Fibroblast of lung (primary cell): Measurements from ENCODE around the gene CEP63. TPM values are rescaled to one million over a fixed set of nuclear protein-coding genes. Genes with fewer than 3 reads are reported as not detected.

Experiments used
- DNase-seq, 2 donors: peaks; one replicate each; pipeline versions ENCODE4 v3.0.0 to v3.0.0-alpha.2; 2010; ENCODE audit warnings: low read depth in 2 of 2
- H2AFZ ChIP-seq: 2 replicates; pipeline ENCODE4 v1.5.1; 2012; ENCODE audit warnings: low read length, control low read depth, inconsistent platforms
- H3K27ac ChIP-seq: 2 replicates; pipeline ENCODE4 v1.5.1; 2011; ENCODE audit warnings: low read length, control low read depth; ENCODE audit not compliant: insufficient read depth
- H3K27me3 ChIP-seq: 2 replicates; pipeline ENCODE4 v1.5.1; 2011; ENCODE audit warnings: mild to moderate bottlenecking, low read length; ENCODE audit not compliant: control insufficient read depth, insufficient read depth
- H3K36me3 ChIP-seq: 2 replicates; pipeline ENCODE4 v1.5.1; 2011; ENCODE audit warnings: low read length; ENCODE audit not compliant: control insufficient read depth, insufficient read depth
- H3K4me1 ChIP-seq: 2 replicates; pipeline ENCODE4 v1.5.1; 2011; ENCODE audit warnings: low read length; ENCODE audit not compliant: control insufficient read depth, insufficient read depth; ENCODE audit errors: extremely low read depth
- H3K4me2 ChIP-seq: 2 replicates; pipeline ENCODE4 v1.5.1; 2011; ENCODE audit warnings: low read length, control low read depth; ENCODE audit not compliant: insufficient read depth; ENCODE audit errors: extremely low read depth
- H3K4me3 ChIP-seq, 4 experiments: fragments of 200-600 bp in 1 of 4; sonication (generic) in 1 of 4; replicated peaks in 1 of 4; 2 replicates each; pipeline ENCODE4 v1.5.1; 2011 to 2016; ENCODE audit warnings: low read length in 4 of 4, low read depth in 3 of 4, mild to moderate bottlenecking in 3 of 4, control low read depth in 2 of 4, inconsistent platforms in 1 of 4, mixed read lengths in 1 of 4; ENCODE audit not compliant: insufficient read depth in 1 of 4; ENCODE audit errors: control extremely low read depth in 1 of 4
- H3K79me2 ChIP-seq: 2 replicates; pipeline ENCODE4 v1.5.1; 2012; ENCODE audit warnings: mild to moderate bottlenecking, low read length, inconsistent platforms; ENCODE audit not compliant: control insufficient read depth, insufficient read depth
- H3K9ac ChIP-seq: 2 replicates; pipeline ENCODE4 v1.5.1; 2011; ENCODE audit warnings: mild to moderate bottlenecking, low read length, control low read depth; ENCODE audit not compliant: insufficient read depth
- H3K9me3 ChIP-seq: 2 replicates; pipeline ENCODE4 v1.5.1; 2012; ENCODE audit warnings: low read depth, low read length; ENCODE audit not compliant: control insufficient read depth, insufficient read depth
- H4K20me1 ChIP-seq: 2 replicates; pipeline ENCODE4 v1.5.1; 2011; ENCODE audit warnings: low read length; ENCODE audit not compliant: control insufficient read depth, insufficient read depth; ENCODE audit errors: extremely low read depth
- CTCF ChIP-seq, 2 donors: IDR thresholded peaks in 1 of 2; conservative IDR thresholded peaks in 1 of 2; 1 replicate in 1 of 2; 2 replicates in 1 of 2; pipeline ENCODE4 v1.5.1; 2011 to 2012; ENCODE audit warnings: low read length in 2 of 2, control low read depth in 1 of 2, inconsistent platforms in 1 of 2, low read depth in 1 of 2, mild to moderate bottlenecking in 1 of 2
- EZH2 ChIP-seq: IDR thresholded peaks from 2 replicates; pipeline ENCODE4 v1.5.1; 2012; ENCODE audit warnings: low read length, control low read depth, mild to moderate bottlenecking; ENCODE audit errors: missing control alignments
- polyA plus RNA-seq, 2 donors: library from polyadenylated mRNA; depleted of rRNA in 1 of 2; stranded (reverse) in 1 of 2; unstranded in 1 of 2; fragments of >200 nt; gene quantifications; 2 replicates each; pipeline ENCODE4 v1.2.1, GENCODE V29; 2011 to 2012; ENCODE audit warnings: missing spikeins in 1 of 2
- total RNA-seq: library from RNA; depleted of rRNA; stranded (reverse); fragments of >200 nt; gene quantifications from 2 replicates; pipeline ENCODE4 v1.2.1, GENCODE V29; 2014

Gene CEP63
- total and polyA plus RNA-seq, 2 donors (not counting 1 experiment from before 2014, with no cell fraction given), result 22.3 to 26.4 TPM

- Histone ChIP-seq H3K9ac (no peak overlapping the region), H3K9me3 (no peaks in the 10 kb centered on the region), H4K20me1 (no peaks in the 10 kb centered on the region), H3K79me2 (no peaks in the 10 kb centered on the region), H3K4me1 (peaks cover 31% of the 10 kb centered on the region), H3K36me3 (no peaks in the 10 kb centered on the region), H3K27ac (no peak overlapping the region), H3K4me3 (no peak overlapping the region), H2AFZ (no peak overlapping the region), H3K27me3 (no peaks in the 10 kb centered on the region), H3K4me2 (no peak overlapping the region)
- no peak for DNase-seq
- TF ChIP-seq EZH2 (no peak), CTCF (conservative IDR thresholded peaks at IDR 0.05 in 1 of 2, IDR thresholded peaks at IDR 0.05 in 1 of 2; ENCODE audit: low read depth in 1 of 2, low read length in 2 of 2) (no peak)
These were observed 17.3 kb upstream of the CEP63 start for GRCh38 chr3:134468519-134468918.

- Histone ChIP-seq H3K9me3 (no peaks in the 10 kb centered on the region), H3K36me3 (no peaks in the 10 kb centered on the region), H3K27ac (peak overlapping the region; percentile 51), H3K9ac (no peak overlapping the region), H2AFZ (no peak overlapping the region), H3K79me2 (no peaks in the 10 kb centered on the region), H3K4me3 (no peak overlapping the region), H3K4me1 (peaks cover 15% of the 10 kb centered on the region), H3K4me2 (no peak overlapping the region), H3K27me3 (no peaks in the 10 kb centered on the region), H4K20me1 (no peaks in the 10 kb centered on the region)
- DNase-seq, result peak; percentile 74 to 84
- TF ChIP-seq CTCF (conservative IDR thresholded peaks at IDR 0.05 in 1 of 2, IDR thresholded peaks at IDR 0.05 in 1 of 2; ENCODE audit: low read depth in 1 of 2, low read length in 2 of 2) (no peak), EZH2 (no peak)
These were observed 14.2 kb upstream of the CEP63 start for GRCh38 chr3:134471521-134472193.

- Histone ChIP-seq H3K36me3 (no peaks in the 10 kb centered on the region), H3K79me2 (no peaks in the 10 kb centered on the region), H2AFZ (no peak overlapping the region), H3K4me1 (peaks cover 8% of the 10 kb centered on the region), H3K9me3 (no peaks in the 10 kb centered on the region), H3K4me2 (no peak overlapping the region), H3K27ac (peak overlapping the region; percentile 26), H4K20me1 (no peaks in the 10 kb centered on the region), H3K27me3 (no peaks in the 10 kb centered on the region), H3K9ac (no peak overlapping the region), H3K4me3 (no peak overlapping the region)
- DNase-seq, result no peak
- no peak for TF ChIP-seq CTCF (conservative IDR thresholded peaks at IDR 0.05 in 1 of 2, IDR thresholded peaks at IDR 0.05 in 1 of 2; ENCODE audit: low read depth in 1 of 2, low read length in 2 of 2)
- TF ChIP-seq EZH2, result no peak
These were observed 13.0 kb upstream of the CEP63 start for GRCh38 chr3:134472831-134473230.
